Fibroblast of pulmonary artery (primary cell): ENCODE results near the gene ARHGDIB.

ENCODE experiments used
- DNase-seq: peaks from one replicate; pipeline ENCODE4 v3.0.0-alpha.2; 2010; ENCODE audit warnings: low read depth
- H3K4me3 ChIP-seq: replicated peaks from 2 replicates; pipeline ENCODE4 v1.5.1; 2011; ENCODE audit warnings: low read depth, mild to moderate bottlenecking, control low read depth, low read length, moderate library complexity
- TF ChIP-seq, protein P1 (sequence below): IDR thresholded peaks from 2 replicates; pipeline ENCODE4 v1.5.1; 2011; ENCODE audit warnings: mild to moderate bottlenecking, control low read depth, low read length, inconsistent platforms; ENCODE audit errors: missing control alignments

Gene ARHGDIB

GRCh38 chr12:14915736-14916135 lies 45.7 kb downstream of the ARHGDIB start:
- H3K4me3 ChIP-seq = no peak overlapping the region
- TF ChIP-seq, protein P1, sequence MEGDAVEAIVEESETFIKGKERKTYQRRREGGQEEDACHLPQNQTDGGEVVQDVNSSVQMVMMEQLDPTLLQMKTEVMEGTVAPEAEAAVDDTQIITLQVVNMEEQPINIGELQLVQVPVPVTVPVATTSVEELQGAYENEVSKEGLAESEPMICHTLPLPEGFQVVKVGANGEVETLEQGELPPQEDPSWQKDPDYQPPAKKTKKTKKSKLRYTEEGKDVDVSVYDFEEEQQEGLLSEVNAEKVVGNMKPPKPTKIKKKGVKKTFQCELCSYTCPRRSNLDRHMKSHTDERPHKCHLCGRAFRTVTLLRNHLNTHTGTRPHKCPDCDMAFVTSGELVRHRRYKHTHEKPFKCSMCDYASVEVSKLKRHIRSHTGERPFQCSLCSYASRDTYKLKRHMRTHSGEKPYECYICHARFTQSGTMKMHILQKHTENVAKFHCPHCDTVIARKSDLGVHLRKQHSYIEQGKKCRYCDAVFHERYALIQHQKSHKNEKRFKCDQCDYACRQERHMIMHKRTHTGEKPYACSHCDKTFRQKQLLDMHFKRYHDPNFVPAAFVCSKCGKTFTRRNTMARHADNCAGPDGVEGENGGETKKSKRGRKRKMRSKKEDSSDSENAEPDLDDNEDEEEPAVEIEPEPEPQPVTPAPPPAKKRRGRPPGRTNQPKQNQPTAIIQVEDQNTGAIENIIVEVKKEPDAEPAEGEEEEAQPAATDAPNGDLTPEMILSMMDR = no peak
- no peak for DNase-seq

DNA sequence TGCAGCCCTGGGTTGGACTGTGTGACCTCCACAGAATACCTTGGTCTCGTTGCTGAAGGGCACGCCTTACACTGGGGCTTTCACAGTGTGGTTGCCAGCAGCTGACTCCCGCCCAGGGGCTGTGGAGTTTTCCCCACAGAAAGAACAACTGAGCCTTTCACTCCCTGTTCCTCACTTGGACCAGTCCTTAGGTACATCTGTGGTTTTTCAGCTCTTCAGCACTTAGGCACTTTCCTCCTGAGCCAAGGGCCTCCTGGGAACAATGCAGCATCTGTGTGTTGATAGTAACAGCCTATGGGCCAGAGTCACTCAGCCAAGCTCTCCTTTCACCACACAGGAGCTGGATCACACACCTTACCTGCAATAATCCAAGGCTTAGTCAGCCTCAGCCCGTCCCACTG lies 48.0 kb downstream of the ARHGDIB start:
- DNase-seq = peak; percentile 48
- TF ChIP-seq, protein P1 = no peak
- H3K4me3 ChIP-seq = no peak overlapping the region

DNA sequence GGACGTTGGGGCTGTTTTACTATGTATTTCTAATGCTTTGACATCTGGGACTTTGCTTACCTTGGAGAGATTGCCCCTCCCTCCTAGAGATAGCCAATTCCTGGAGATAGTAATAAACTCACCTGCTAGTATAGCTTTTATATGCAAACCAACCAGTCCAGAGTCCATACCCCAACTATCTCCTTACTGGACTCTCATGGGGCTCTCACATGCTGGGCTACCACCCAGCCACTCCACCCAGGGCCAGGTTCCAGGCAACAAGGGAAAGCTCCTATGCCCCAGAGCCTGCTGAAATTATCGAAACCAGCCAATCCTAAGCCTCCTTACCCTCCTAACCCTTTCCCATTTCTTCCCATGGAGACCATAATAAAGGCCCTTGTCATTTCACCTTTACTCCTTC lies 50.3 kb downstream of the ARHGDIB start:
- TF ChIP-seq, protein P1 = no peak
- H3K4me3 ChIP-seq = no peak overlapping the region
- no peak for DNase-seq

- peak overlapping the region; percentile 31 for H3K4me3 ChIP-seq
- DNase-seq = peak; percentile 82
- TF ChIP-seq, protein P1 = no peak
These were observed 51.1 kb downstream of the ARHGDIB start for GRCh38 chr12:14910090-14910915.

- DNase-seq = no peak
- TF ChIP-seq, protein P1 = no peak
These were observed 53.4 kb downstream of the ARHGDIB start for GRCh38 chr12:14907953-14908352.

DNA sequence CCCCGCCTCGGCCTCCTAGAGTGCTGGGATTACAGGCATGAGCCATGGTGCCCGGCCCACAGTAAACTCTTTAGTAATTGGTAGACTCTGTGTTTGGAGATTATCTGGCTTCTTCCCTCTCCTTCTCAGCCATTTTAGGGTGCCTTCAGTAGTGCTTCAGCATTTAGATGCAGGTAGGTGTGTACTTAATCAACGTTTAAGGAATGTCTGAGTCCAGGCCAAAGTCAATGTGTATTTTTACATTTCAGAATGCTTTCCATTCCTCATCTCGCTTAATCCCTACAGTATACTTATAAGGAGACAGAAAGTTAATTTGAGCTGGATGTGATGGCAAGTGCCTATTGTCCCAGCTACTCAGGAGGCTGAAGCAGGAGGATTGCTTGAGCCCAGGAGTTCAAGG lies 55.3 kb downstream of the ARHGDIB start:
- TF ChIP-seq, protein P1 = no peak
- no peak overlapping the region for H3K4me3 ChIP-seq
- DNase-seq = no peak

More at GRCh38 chr12:14907953-14908352, 53.4 kb downstream of the ARHGDIB start:
- no peak overlapping the region for H3K4me3 ChIP-seq
